ENCODE results near the gene CASZ1.

Gene CASZ1

DNA sequence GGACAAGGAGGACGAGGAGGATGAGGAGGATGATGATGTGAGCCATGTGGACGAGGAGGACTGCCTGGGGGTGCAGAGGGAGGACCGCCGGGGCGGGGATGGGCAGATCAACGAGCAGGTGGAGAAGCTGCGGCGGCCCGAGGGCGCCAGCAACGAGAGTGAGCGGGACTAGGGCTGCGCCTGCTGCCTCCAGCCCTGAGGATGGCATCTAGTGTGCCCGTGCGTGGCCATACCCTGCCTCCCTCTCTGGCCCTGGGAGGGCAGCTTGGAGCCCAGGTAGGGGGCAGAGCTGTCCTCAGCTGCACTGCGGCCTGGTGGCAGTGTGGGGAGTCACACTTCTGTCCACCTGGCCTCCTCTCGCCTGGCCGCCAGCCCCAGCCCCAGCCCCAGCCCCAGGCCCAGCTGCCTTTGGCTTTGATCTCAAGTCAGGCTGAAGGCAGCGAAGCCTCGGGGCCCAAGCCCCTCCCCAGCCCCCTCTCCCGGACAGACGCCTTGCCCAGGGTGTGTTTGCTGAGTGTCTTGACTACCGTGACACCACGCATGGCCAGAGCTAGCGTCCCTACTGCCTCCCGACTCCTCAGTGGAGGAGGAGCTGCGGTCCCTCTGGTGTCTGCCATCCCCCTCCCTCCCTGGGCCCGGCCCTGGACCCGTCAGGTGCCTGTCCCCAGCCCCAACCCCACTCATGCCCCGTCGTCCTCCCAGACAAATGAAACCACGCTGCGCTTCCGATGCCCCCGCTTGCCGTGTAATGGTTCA is 166.5 kb downstream of the CASZ1 start:
- Histone ChIP-seq H3K36me3 (ENCODE audit: control insufficient read depth, low read depth, low read length) (no peaks in the 10 kb centered on the region), H3K4me1 (ENCODE audit: control insufficient read depth, low read depth, low read length) (peaks cover 24% of the 10 kb centered on the region), H3K9me3 (ENCODE audit: control insufficient read depth, low read depth, low read length) (no peaks in the 10 kb centered on the region), H3K27ac (ENCODE audit: low read length) (no peak overlapping the region), H3K27me3 (ENCODE audit: control insufficient read depth, insufficient read depth, low read length) (no peaks in the 10 kb centered on the region), H3K4me3 (ENCODE audit: low read length) (no peak overlapping the region), H3K9ac (ENCODE audit: low read length) (no peak overlapping the region)

DNA sequence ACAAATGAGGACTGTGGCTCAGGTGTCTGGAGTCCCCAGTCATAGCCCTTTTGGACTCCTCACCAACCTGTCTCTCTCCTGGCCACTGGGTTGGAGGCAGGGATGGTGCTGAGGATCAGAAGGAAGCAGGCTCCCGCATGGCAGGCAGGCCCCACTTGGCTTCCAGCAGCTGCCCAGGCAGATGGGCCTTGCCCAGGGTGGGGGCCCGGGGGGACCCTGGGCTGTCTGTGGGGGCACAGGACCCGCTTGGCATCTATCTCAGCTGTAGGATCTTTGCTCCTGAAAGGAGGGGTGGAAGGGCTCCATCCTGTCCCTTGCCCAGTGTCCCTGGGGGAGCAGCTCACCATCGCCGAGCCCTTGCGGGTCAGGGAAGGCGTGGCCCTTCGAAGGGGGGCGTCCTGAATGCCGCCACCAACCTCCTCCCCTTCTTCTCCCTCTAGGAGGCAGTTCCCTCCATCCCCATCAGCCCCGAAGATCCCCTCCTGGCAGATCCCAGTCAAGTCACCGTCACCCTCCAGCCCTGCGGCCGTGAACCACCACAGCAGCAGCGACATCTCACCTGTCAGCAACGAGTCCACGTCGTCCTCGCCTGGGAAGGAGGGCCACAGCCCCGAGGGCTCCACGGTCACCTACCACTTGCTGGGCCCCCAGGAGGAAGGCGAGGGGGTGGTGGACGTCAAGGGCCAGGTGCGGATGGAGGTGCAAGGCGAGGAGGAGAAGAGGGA is 167.2 kb downstream of the CASZ1 start:
- Histone ChIP-seq H3K9ac (ENCODE audit: low read length) (no peak overlapping the region), H3K4me3 (ENCODE audit: low read length) (no peak overlapping the region), H3K4me1 (ENCODE audit: control insufficient read depth, low read depth, low read length) (peaks cover 24% of the 10 kb centered on the region), H3K36me3 (ENCODE audit: control insufficient read depth, low read depth, low read length) (no peaks in the 10 kb centered on the region), H3K9me3 (ENCODE audit: control insufficient read depth, low read depth, low read length) (no peaks in the 10 kb centered on the region), H3K27me3 (ENCODE audit: control insufficient read depth, insufficient read depth, low read length) (no peaks in the 10 kb centered on the region), H3K27ac (ENCODE audit: low read length) (no peak overlapping the region)

DNA sequence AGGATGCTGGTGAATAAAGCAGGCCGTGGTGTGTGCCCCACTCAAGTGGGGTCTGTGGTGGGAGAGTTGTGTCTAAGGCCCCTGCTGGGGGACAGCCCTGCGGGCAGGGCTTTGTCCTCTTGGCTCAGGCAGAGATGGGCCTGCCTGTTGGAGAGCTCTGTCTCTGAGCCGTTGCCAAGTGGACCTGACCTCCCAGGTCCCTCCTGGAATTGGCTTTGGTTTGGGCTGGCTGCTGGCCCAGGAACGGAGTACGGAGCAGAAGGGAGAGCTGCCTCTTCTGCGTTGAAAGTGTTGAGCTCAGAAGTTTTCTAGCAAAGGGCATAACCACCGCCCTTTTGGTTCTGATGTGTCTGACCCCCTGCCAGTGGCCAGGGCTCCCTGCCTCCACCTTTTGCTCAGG is 167.8 kb downstream of the CASZ1 start:
- H3K9me3 ChIP-seq (ENCODE audit: control insufficient read depth, low read depth, low read length), result no peaks in the 10 kb centered on the region
- no peak overlapping the region for H3K4me3 ChIP-seq (ENCODE audit: low read length)
- H3K27ac ChIP-seq (ENCODE audit: low read length), result no peak overlapping the region
- peaks cover 24% of the 10 kb centered on the region for H3K4me1 ChIP-seq (ENCODE audit: control insufficient read depth, low read depth, low read length)
- H3K9ac ChIP-seq (ENCODE audit: low read length), result no peak overlapping the region
- H3K36me3 ChIP-seq (ENCODE audit: control insufficient read depth, low read depth, low read length), result no peaks in the 10 kb centered on the region
- no peaks in the 10 kb centered on the region for H3K27me3 ChIP-seq (ENCODE audit: control insufficient read depth, insufficient read depth, low read length)

DNA sequence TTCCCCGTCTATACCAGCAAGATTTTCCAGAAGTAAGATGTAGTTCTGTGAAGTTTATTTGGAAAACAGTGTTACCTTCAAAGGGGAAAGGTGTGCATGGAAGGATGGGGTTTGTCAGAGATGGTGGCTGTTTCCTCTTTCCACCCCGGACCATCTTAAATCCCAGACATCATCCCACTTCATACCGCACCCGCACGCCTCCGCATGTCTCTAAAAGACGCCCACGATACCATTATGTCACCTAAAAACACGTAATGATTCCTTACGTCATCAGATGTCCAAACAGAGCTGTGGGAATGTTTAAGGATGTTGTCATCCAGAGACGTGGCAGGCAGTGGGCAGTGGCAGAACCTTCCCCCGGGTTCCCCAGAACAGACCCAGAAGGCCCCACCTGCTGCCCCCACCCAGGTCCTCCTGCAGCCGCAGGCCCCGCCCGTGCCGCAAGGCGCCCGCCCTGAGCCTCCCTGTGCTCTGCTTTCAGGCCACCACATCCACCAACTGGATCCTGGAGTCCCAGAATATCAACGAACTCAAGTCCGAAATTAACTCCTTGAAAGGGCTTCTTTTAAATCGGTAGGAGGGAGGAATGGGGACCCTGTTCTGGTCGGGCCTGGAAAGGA is 169.5 kb downstream of the CASZ1 start:
- no peaks in the 10 kb centered on the region for H3K27me3 ChIP-seq (ENCODE audit: control insufficient read depth, insufficient read depth, low read length)
- H3K27ac ChIP-seq (ENCODE audit: low read length), result no peak overlapping the region
- no peak overlapping the region for H3K9ac ChIP-seq (ENCODE audit: low read length)
- no peak overlapping the region for H3K4me3 ChIP-seq (ENCODE audit: low read length)
- H3K9me3 ChIP-seq (ENCODE audit: control insufficient read depth, low read depth, low read length), result no peaks in the 10 kb centered on the region
- H3K4me1 ChIP-seq (ENCODE audit: control insufficient read depth, low read depth, low read length), result peaks cover 11% of the 10 kb centered on the region
- H3K36me3 ChIP-seq (ENCODE audit: control insufficient read depth, low read depth, low read length), result no peaks in the 10 kb centered on the region

DNA sequence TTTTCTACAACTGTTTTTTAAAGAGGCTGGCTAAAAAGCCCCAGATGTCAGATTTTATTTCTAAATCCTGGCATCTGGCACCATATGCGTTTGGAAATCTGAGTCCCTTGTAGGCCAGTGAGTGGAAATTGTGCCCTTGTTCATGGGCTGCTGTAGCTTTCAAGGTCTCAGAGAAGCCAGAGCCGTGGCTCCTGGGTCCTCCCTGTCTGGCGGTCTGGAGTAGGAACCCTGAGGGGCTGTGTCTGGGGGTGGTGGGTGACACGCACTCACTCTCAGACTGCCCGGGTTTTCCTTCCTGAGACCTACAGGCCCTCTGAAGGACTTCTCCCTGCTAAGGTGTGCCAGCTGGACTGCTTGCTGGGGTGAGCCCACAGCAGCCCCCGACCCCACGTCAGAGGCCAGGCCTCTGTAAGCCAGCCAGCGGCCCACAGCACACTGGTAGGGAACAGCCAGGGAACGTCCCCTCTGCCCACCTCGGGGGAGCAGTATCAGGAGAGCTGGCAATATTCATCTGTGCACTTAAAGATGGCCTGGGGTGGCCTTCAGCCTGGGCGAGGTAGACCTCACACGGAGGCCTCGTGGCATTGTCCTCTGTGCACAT is 170.2 kb downstream of the CASZ1 start:
- peaks cover 6% of the 10 kb centered on the region for H3K4me1 ChIP-seq (ENCODE audit: control insufficient read depth, low read depth, low read length)
- H3K9ac ChIP-seq (ENCODE audit: low read length), result no peak overlapping the region
- H3K36me3 ChIP-seq (ENCODE audit: control insufficient read depth, low read depth, low read length), result no peaks in the 10 kb centered on the region
- H3K27me3 ChIP-seq (ENCODE audit: control insufficient read depth, insufficient read depth, low read length), result no peaks in the 10 kb centered on the region
- H3K9me3 ChIP-seq (ENCODE audit: control insufficient read depth, low read depth, low read length), result no peaks in the 10 kb centered on the region
- H3K4me3 ChIP-seq (ENCODE audit: low read length), result no peak overlapping the region
- no peak overlapping the region for H3K27ac ChIP-seq (ENCODE audit: low read length)

DNA sequence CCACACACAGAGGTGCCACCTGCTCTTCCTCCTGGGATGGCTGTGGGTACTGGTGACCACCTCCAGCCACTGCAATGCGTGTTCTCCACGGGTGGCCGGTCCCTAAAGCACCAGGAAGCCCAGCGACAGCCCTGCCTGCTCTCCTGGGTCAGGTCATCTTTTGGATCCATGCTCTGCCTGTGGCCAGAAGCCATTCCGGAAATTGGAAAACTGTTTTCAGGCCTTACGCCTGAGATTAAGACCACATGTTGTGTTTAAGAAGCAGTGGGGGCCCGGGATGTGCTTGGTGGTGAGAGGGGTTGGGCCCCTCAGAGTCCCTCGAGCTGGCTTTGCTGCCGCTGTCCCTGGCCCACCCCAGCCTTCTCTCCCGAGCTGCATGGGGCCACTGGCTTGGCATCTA is 170.9 kb downstream of the CASZ1 start:
- peaks cover 2% of the 10 kb centered on the region for H3K4me1 ChIP-seq (ENCODE audit: control insufficient read depth, low read depth, low read length)
- no peaks in the 10 kb centered on the region for H3K27me3 ChIP-seq (ENCODE audit: control insufficient read depth, insufficient read depth, low read length)
- H3K4me3 ChIP-seq (ENCODE audit: low read length), result no peak overlapping the region
- H3K36me3 ChIP-seq (ENCODE audit: control insufficient read depth, low read depth, low read length), result no peaks in the 10 kb centered on the region
- H3K27ac ChIP-seq (ENCODE audit: low read length), result no peak overlapping the region
- no peak overlapping the region for H3K9ac ChIP-seq (ENCODE audit: low read length)
- no peaks in the 10 kb centered on the region for H3K9me3 ChIP-seq (ENCODE audit: control insufficient read depth, low read depth, low read length)

DNA sequence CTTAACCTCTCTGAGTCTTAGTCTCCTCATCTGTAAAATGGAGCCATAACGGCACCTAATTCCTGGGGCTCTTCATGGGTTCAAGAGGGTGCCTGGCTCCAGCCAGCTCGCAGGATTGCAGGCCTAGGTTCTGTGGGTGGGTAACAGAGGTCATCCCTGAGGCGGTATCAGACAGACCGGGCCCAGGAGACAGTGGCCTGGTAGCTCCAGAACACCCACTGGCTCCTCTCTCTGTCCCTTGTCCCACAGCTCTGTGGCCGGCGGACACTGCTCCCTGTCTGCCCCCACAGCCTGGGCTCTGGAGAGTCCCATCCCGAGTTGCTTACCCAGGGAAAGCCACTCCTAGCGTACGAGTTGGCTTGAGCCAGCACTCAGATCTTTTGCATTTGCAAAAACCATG is 171.4 kb downstream of the CASZ1 start:
- Histone ChIP-seq H3K27me3 (ENCODE audit: control insufficient read depth, insufficient read depth, low read length) (no peaks in the 10 kb centered on the region), H3K27ac (ENCODE audit: low read length) (no peak overlapping the region), H3K4me3 (ENCODE audit: low read length) (no peak overlapping the region), H3K9ac (ENCODE audit: low read length) (no peak overlapping the region), H3K4me1 (ENCODE audit: control insufficient read depth, low read depth, low read length) (no peaks in the 10 kb centered on the region), H3K36me3 (ENCODE audit: control insufficient read depth, low read depth, low read length) (no peaks in the 10 kb centered on the region), H3K9me3 (ENCODE audit: control insufficient read depth, low read depth, low read length) (no peaks in the 10 kb centered on the region)

DNA sequence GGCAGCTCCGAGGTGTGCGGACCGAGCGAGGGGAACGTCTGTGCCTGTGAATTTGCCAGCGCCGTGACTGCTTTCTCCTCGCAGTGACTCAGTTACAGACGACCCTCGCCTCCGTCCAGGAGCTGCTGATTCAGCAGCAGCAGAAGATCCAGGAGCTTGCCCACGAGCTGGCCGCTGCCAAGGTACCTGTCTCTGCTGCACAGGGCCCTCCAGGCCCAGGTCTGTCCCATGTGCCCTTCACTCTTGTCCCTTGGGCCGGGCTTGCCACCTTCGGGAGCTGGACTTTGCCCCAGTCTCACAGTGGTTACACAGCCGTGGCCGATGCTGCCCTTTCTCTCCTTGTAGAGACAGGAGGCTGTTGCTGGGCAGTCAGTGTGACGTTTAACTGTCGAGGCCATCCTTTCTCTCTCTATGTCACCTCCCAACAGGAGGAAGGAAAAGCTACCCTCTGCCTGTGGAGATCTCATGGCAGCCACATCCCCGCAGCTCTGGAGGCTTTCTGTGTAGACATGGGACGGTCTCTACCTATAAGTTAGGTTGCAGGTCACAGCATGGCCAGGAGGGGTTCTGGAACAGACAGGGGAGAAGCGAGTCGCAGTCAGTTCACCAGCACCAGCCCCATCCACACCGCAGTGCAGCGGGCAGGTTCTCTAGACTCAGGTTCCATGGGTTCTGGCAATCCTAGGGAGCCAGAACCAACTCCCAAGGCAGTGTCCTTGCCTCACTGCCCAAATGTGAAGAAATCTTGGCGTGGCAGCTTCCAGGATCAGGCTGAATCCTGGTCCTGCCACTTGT is 172.0 kb downstream of the CASZ1 start:
- Histone ChIP-seq H3K9ac (ENCODE audit: low read length) (no peak overlapping the region), H3K9me3 (ENCODE audit: control insufficient read depth, low read depth, low read length) (no peaks in the 10 kb centered on the region), H3K27me3 (ENCODE audit: control insufficient read depth, insufficient read depth, low read length) (no peaks in the 10 kb centered on the region), H3K4me3 (ENCODE audit: low read length) (no peak overlapping the region), H3K36me3 (ENCODE audit: control insufficient read depth, low read depth, low read length) (no peaks in the 10 kb centered on the region), H3K27ac (ENCODE audit: low read length) (no peak overlapping the region), H3K4me1 (ENCODE audit: control insufficient read depth, low read depth, low read length) (no peaks in the 10 kb centered on the region)

DNA sequence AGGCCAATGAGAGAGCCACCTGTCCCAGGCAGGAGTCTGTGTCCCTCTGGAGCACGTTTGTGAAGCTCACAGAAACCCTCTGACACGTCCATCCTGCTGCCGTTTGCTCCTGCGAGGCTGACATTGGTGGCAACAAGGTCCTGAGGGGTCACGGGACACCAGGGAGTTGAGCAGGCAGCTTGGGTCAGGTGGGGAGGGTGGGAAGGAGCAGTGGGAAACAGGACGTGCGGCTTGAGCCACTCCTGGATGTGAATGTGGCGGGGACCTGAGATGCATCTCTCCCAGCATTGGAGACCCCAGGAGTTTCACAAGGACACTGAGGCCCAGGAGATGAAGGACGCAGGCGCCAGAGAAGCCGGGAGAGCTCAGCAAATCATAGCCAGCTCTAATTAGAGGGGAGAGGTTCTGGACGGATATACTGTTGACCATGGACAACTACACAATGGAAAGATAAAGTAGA is 172.7 kb downstream of the CASZ1 start:
- Histone ChIP-seq H3K9me3 (ENCODE audit: control insufficient read depth, low read depth, low read length) (no peaks in the 10 kb centered on the region), H3K36me3 (ENCODE audit: control insufficient read depth, low read depth, low read length) (no peaks in the 10 kb centered on the region)

DNA sequence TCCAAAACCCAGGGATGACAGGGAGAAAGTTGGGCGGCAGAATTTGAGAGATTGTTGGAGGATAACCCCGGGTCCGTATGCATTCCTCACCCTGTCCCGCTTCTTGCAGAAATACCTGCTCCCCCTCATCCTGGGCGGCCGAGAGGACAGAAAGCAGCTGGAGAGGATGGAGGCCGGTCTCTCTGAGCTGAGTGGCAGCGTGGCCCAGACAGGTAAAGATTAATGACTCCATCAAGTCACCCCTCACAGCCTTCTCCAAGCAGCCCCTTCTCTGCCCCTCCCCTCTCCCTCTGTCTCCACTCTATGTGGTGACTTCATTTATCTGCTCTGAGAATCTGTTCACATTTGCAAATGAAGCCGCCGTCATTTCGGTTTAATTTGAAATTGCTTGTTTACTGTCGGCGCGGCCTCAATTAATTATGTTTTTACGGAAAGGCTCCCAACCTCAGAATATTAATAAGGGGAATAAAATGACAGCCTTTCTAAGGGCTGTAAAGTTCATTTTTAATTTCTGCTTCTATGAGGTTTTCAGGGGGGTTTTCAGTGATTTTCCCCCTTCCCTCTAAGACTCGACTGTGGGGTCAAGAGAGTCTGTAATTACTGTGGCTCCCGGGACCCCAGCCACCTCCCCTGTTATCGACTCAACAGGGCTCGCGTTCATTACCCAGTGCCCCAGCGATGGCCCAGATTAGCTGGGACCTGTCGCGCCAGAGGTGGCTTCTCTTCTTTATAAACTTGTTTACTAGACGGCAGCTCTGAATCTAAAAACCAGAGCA is 173.3 kb downstream of the CASZ1 start:
- no peaks in the 10 kb centered on the region for H3K36me3 ChIP-seq (ENCODE audit: control insufficient read depth, low read depth, low read length)
- H3K27ac ChIP-seq (ENCODE audit: low read length), result no peak overlapping the region
- H3K4me1 ChIP-seq (ENCODE audit: control insufficient read depth, low read depth, low read length), result no peaks in the 10 kb centered on the region
- no peaks in the 10 kb centered on the region for H3K27me3 ChIP-seq (ENCODE audit: control insufficient read depth, insufficient read depth, low read length)
- no peak overlapping the region for H3K9ac ChIP-seq (ENCODE audit: low read length)
- H3K9me3 ChIP-seq (ENCODE audit: control insufficient read depth, low read depth, low read length), result no peaks in the 10 kb centered on the region
- H3K4me3 ChIP-seq (ENCODE audit: low read length), result no peak overlapping the region

More for the DNA sequence above, 172.7 kb downstream of the CASZ1 start:
- H3K27me3 ChIP-seq (ENCODE audit: control insufficient read depth, insufficient read depth, low read length), result no peaks in the 10 kb centered on the region
- no peak overlapping the region for H3K9ac ChIP-seq (ENCODE audit: low read length)
- H3K27ac ChIP-seq (ENCODE audit: low read length), result no peak overlapping the region
- H3K4me3 ChIP-seq (ENCODE audit: low read length), result no peak overlapping the region
- H3K4me1 ChIP-seq (ENCODE audit: control insufficient read depth, low read depth, low read length), result no peaks in the 10 kb centered on the region

Data from iPS-18a (cell line).